ENCODE results near the gene PGF. TPM values are rescaled to one million over a fixed set of nuclear protein-coding genes. Genes with fewer than 3 reads are reported as not detected.
"Not testable (repeated sequence)": the region's sequence is repeated elsewhere in the genome, so short reads cannot be mapped to it uniquely, and the experiment has no call there.

PGF gene
- total RNA-seq, 1 donor from 2014 or later, result 6.1 TPM

- DNase-seq (ENCODE audit: low read depth), result no peak
- TF ChIP-seq CTCF (conservative IDR thresholded peaks at IDR 0.05; ENCODE audit: low read depth, low read length), result no peak
- no peak overlapping the region for H3K4me3 ChIP-seq (ENCODE audit: low read depth, low read length)
Measured at GRCh38 chr14:74935360-74935680, 20.1 kb downstream of the PGF start.

DNA sequence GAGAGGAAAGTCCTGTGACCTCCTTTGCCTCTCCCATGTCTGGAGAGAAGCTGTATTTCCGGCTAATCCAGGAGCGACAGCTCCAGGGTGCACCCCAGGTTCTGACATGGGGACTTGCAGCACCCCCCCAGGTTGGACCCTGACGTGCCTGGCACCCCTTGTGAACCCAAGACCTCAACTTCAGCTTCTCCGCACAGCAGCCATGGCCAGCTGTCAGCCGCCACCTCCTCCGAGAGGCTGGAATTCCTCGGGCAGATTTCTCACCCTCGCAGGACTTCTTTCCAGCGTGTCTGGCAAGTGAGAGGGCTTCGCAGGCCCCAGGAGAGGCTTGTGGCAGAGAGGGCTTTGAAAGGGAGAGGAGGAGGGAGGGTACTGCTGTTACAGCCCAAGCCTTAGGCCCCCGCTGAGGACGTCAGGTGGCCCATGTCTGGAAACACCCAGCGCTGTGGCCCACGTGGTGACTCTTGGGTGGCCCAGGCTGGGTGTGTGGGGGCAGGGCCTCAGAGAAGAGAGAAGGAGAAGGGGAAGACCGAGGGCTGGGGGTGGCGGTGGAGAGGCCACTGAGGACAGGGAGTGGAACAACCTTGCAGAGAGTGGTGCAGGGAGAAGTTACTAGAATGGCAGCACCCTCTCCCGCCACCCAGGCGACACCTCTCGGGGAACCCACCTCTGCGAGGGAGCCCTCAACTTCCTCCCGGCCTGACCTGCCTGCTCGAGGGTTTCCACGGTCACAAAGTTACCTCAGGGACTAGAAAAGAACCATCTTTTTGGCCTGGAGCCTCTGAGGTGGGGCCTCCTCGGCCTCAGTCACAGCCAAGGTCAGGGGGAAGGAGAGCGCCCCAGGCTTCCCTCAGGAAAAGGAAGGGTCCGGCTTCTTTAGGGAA, 20.7 kb downstream of the PGF start:
- no peak overlapping the region for H3K4me3 ChIP-seq (ENCODE audit: low read depth, low read length)

GRCh38 chr14:74934041-74934440, 21.4 kb downstream of the PGF start:
- H3K4me3 ChIP-seq (ENCODE audit: low read depth, low read length), result no peak overlapping the region
- no peak for DNase-seq (ENCODE audit: low read depth)

More for the DNA sequence above, 20.7 kb downstream of the PGF start:
- no peak for TF ChIP-seq CTCF (conservative IDR thresholded peaks at IDR 0.05; ENCODE audit: low read depth, low read length)
- no peak for DNase-seq (ENCODE audit: low read depth)

DNA sequence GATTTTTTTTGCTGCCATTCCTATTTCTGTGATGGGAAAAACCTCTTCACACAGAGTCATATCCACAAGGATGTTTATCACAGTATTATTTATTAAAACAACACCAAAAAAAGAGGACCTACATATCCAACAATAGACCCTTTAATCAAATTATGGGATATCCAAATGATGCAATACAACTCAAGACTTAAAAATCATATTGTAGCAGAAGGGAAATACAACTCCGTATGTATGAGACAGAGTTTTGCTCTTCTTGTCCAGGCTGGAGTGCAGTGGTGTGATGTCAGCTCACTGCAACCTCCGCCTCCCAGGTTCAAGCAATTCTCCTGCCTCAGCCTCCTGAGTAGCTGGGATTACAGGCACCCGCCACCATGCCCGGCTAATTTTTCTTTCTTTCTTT, 22.5 kb downstream of the PGF start:
- DNase-seq (ENCODE audit: low read depth), result not testable (repeated sequence)

More at GRCh38 chr14:74934041-74934440, 21.4 kb downstream of the PGF start:
- no peak for TF ChIP-seq CTCF (conservative IDR thresholded peaks at IDR 0.05; ENCODE audit: low read depth, low read length)

GRCh38 chr14:74932401-74932901, 22.9 kb downstream of the PGF start:
- TF ChIP-seq CTCF (conservative IDR thresholded peaks at IDR 0.05; ENCODE audit: low read depth, low read length), result no peak
- H3K4me3 ChIP-seq (ENCODE audit: low read depth, low read length), result no peak overlapping the region
- no peak for DNase-seq (ENCODE audit: low read depth)

More for the DNA sequence above, 22.5 kb downstream of the PGF start:
- H3K4me3 ChIP-seq (ENCODE audit: low read depth, low read length), result not testable (repeated sequence)

- H3K4me3 ChIP-seq (ENCODE audit: low read depth, low read length); DNase-seq (ENCODE audit: low read depth): not testable (repeated sequence)
Measured at GRCh38 chr14:74931744-74932143, 23.7 kb downstream of the PGF start.

DNA sequence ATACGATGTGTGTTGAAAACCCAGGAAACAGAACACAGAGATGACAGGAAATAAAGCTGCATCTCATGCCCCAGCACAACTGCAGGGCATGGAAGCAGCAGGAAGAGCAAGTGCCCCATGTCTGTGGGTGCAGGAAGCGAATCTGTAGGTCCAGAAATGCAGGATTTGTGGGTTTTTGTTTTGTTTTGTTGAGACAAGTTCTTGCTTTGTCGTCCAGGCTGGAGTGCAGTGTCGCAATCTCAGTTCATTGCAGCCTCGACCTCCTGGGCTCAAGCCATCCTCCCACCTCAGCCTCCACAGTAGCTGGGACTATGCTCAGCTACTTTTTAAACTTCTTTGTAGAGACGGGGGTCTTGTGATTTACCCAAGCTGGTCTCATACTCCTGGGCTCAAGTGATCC, 26.2 kb downstream of the PGF start:
- TF ChIP-seq CTCF (conservative IDR thresholded peaks at IDR 0.05; ENCODE audit: low read depth, low read length), result no peak
- DNase-seq (ENCODE audit: low read depth), result no peak
- H3K4me3 ChIP-seq (ENCODE audit: low read depth, low read length), result no peak overlapping the region

GRCh38 chr14:74927225-74927624, 28.2 kb downstream of the PGF start:
- no peak overlapping the region for H3K4me3 ChIP-seq (ENCODE audit: low read depth, low read length)
- no peak for TF ChIP-seq CTCF (conservative IDR thresholded peaks at IDR 0.05; ENCODE audit: low read depth, low read length)
- no peak for DNase-seq (ENCODE audit: low read depth)

Data from epithelial cell of proximal tubule (primary cell).